Lower leg skin (tissue), 3 donors: Measurements from ENCODE around the gene TMCC3.

Experiments
- POLR2A ChIP-seq, 2 donors: fragments of 450-650 bp; IDR thresholded peaks; one replicate each; pipeline ENCODE4 v1.6.1; 2016 to 2017; ENCODE audit warnings: antibody characterized with exemption in 2 of 2, mild to moderate bottlenecking in 1 of 2, moderate library complexity in 1 of 2
- TF ChIP-seq, protein P1 (sequence below), 3 donors: fragments of 450-650 bp; IDR thresholded peaks; one replicate each; pipeline ENCODE4 v1.5.1; 2016; ENCODE audit warnings: antibody characterized with exemption in 3 of 3, mild to moderate bottlenecking in 3 of 3, moderate library complexity in 2 of 3

DNA sequence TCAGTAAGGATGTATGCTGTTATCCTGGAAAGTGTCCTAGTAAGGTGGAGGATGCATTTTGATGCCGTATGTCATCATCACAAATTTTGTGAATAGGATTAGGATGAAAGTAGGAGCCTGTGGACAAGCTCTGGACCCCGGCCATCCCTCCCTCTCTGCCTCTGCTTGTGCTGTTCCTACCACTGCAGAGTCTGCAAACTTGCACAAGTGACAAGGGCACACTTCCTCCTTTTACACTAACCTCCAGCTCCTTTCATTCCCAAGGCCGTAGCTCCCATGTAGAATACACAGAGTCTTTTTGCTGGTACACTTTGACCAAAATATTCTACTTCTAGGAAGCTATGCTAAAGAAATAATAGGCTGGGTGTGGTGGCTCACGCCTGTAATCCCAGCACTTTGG is 13.3 kb upstream of the TMCC3 start:
- TF ChIP-seq, protein P1, sequence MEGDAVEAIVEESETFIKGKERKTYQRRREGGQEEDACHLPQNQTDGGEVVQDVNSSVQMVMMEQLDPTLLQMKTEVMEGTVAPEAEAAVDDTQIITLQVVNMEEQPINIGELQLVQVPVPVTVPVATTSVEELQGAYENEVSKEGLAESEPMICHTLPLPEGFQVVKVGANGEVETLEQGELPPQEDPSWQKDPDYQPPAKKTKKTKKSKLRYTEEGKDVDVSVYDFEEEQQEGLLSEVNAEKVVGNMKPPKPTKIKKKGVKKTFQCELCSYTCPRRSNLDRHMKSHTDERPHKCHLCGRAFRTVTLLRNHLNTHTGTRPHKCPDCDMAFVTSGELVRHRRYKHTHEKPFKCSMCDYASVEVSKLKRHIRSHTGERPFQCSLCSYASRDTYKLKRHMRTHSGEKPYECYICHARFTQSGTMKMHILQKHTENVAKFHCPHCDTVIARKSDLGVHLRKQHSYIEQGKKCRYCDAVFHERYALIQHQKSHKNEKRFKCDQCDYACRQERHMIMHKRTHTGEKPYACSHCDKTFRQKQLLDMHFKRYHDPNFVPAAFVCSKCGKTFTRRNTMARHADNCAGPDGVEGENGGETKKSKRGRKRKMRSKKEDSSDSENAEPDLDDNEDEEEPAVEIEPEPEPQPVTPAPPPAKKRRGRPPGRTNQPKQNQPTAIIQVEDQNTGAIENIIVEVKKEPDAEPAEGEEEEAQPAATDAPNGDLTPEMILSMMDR (IDR thresholded peaks at IDR 0.05): no peak
- TF ChIP-seq POLR2A (IDR thresholded peaks at IDR 0.05): no peak
